ENCODE results near the gene CAPN12.

DNA sequence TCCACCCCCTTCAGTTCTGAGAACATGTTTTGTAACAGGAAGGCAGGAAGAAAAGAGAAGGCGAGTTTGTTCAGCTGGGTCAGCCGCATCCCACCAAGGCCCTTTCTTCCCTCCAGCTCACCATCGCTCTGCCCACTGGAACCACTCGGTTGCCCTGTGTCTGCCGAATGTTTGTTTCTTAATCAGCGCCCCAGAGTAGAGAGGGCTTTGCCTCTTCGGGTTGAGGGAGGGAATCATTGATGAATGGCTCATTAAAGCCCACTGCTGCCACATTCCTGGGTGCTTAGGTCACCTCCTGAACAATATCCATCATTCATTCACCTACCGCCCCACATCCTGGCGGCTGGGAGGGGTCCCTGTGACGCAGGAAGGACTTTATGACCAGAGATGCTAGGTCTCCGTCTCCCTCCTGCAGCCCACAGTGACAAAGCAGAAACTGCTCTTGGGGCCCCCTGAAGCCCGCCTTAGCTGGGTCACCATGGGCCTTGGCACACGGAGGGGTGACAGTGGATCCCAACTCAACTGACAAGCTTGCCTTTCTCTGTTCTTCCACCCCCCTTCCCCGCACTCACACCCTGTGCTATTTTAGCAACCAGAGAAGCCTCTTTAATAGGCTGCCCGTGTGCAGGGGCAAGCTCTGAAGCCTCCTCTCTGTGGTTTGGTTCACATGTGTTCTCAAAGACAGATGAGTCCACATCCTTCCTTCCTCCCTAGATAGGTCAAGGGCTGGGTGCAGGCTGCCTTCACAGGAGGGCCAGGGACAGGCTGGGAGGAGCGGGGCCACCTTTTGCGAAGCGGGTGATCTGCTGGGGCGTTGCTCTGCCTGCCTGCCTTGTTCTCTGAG lies 50.7 kb downstream of the CAPN12 start:
- TF ChIP-seq, protein P1, sequence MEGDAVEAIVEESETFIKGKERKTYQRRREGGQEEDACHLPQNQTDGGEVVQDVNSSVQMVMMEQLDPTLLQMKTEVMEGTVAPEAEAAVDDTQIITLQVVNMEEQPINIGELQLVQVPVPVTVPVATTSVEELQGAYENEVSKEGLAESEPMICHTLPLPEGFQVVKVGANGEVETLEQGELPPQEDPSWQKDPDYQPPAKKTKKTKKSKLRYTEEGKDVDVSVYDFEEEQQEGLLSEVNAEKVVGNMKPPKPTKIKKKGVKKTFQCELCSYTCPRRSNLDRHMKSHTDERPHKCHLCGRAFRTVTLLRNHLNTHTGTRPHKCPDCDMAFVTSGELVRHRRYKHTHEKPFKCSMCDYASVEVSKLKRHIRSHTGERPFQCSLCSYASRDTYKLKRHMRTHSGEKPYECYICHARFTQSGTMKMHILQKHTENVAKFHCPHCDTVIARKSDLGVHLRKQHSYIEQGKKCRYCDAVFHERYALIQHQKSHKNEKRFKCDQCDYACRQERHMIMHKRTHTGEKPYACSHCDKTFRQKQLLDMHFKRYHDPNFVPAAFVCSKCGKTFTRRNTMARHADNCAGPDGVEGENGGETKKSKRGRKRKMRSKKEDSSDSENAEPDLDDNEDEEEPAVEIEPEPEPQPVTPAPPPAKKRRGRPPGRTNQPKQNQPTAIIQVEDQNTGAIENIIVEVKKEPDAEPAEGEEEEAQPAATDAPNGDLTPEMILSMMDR (IDR thresholded peaks at IDR 0.05): no peak
- TF ChIP-seq POLR2A (IDR thresholded peaks at IDR 0.05): peak in 1 of 2 donors; percentile 8

Measured in uterus (tissue), 2 donors.